H54 (cell line): ENCODE data around the gene LNPEP.
A peak's percentile ranks its signal among the peaks of the same experiment; 100 is the strongest.

Experiments used
- DNase-seq: peaks from one replicate; pipeline ENCODE4 v3.0.0; 2011; ENCODE audit warnings: low spot score, mixed read lengths; ENCODE audit not compliant: insufficient read length
- FAIRE-seq: peaks from 3 replicates; lab custom pipeline; 2011; peaks lifted over from hg19 to GRCh38; lab: Jason Lieb, UNC
- POLR2A ChIP-seq: IDR thresholded peaks from 2 replicates; pipeline ENCODE4 v1.6.1; 2011; ENCODE audit warnings: low read depth, mild to moderate bottlenecking, low read length

Gene LNPEP

GRCh38 chr5:96961053-96961452 is 25.2 kb downstream of the LNPEP start:
- no peak for TF ChIP-seq POLR2A
- DNase-seq (no peak), FAIRE-seq (no peak)

- DNase-seq (no peak), FAIRE-seq (peak; percentile 33)
- no peak for TF ChIP-seq POLR2A
Measured at GRCh38 chr5:96962540-96962991, 26.7 kb downstream of the LNPEP start.

- DNase-seq = peak; percentile 13
- no peak for TF ChIP-seq POLR2A
- FAIRE-seq = peak; percentile 96
Measured at GRCh38 chr5:96963267-96963666, 27.4 kb downstream of the LNPEP start.

GRCh38 chr5:96966801-96967200 is 30.9 kb downstream of the LNPEP start:
- no peak for TF ChIP-seq POLR2A
- no peak for FAIRE-seq
- no peak for DNase-seq

- peak; percentile 66 for FAIRE-seq
Measured at GRCh38 chr5:96967400-96967799, 31.5 kb downstream of the LNPEP start.

GRCh38 chr5:96968074-96968473 is 32.2 kb downstream of the LNPEP start:
- no peak for DNase-seq
- peak; percentile 85 for FAIRE-seq
- TF ChIP-seq POLR2A = no peak

More at GRCh38 chr5:96967400-96967799, 31.5 kb downstream of the LNPEP start:
- DNase-seq = peak; percentile 11
- TF ChIP-seq POLR2A = no peak

GRCh38 chr5:96968614-96969013 is 32.7 kb downstream of the LNPEP start:
- FAIRE-seq = peak; percentile 89
- no peak for DNase-seq
- TF ChIP-seq POLR2A = no peak

GRCh38 chr5:96969366-96969765 is 33.5 kb downstream of the LNPEP start:
- FAIRE-seq (peak; percentile 27), DNase-seq (no peak)
- no peak for TF ChIP-seq POLR2A

GRCh38 chr5:96972599-96973334 is 36.9 kb downstream of the LNPEP start:
- FAIRE-seq (no peak), DNase-seq (no peak)
- no peak for TF ChIP-seq POLR2A

GRCh38 chr5:96973532-96974401 is 37.9 kb downstream of the LNPEP start:
- DNase-seq (no peak), FAIRE-seq (no peak)
- no peak for TF ChIP-seq POLR2A

GRCh38 chr5:96975656-96976055 is 39.8 kb downstream of the LNPEP start:
- DNase-seq = no peak
- FAIRE-seq = no peak
- TF ChIP-seq POLR2A = no peak

GRCh38 chr5:96977228-96977627 is 41.3 kb downstream of the LNPEP start:
- no peak for FAIRE-seq
- no peak for DNase-seq
- TF ChIP-seq POLR2A = no peak

- no peak for TF ChIP-seq POLR2A
- FAIRE-seq (no peak), DNase-seq (no peak)
Measured at GRCh38 chr5:96978812-96979449, 43.1 kb downstream of the LNPEP start.
